Measurements from ENCODE around the gene SNU13.
"Not testable (repeated sequence)": the region's sequence is repeated elsewhere in the genome, so short reads cannot be mapped to it uniquely, and the experiment has no call there.

SNU13 gene

GRCh38 chr22:41682033-41682807 is 6.4 kb downstream of the SNU13 start:
- DNase-seq (ENCODE audit: insufficient read length, low spot score), result no peak
- no peak for TF ChIP-seq CTCF (IDR thresholded peaks at IDR 0.05; ENCODE audit: insufficient read depth, missing control alignments)
- FAIRE-seq, result no peak

- no peak for FAIRE-seq
- no peak for DNase-seq (ENCODE audit: insufficient read length, low spot score)
- no peak for TF ChIP-seq CTCF (IDR thresholded peaks at IDR 0.05; ENCODE audit: insufficient read depth, missing control alignments)
These were observed 7.1 kb downstream of the SNU13 start for GRCh38 chr22:41681616-41682015.

- FAIRE-seq (no peak), DNase-seq (ENCODE audit: insufficient read length, low spot score) (no peak)
- TF ChIP-seq CTCF (IDR thresholded peaks at IDR 0.05; ENCODE audit: insufficient read depth, missing control alignments), result no peak
These were observed 12.5 kb downstream of the SNU13 start for GRCh38 chr22:41676134-41676533.

- TF ChIP-seq CTCF (IDR thresholded peaks at IDR 0.05; ENCODE audit: insufficient read depth, missing control alignments), result no peak
- FAIRE-seq (no peak), DNase-seq (ENCODE audit: insufficient read length, low spot score) (no peak)
These were observed 13.8 kb downstream of the SNU13 start for GRCh38 chr22:41674846-41675340.

GRCh38 chr22:41672780-41673509 is 15.7 kb downstream of the SNU13 start:
- no peak for DNase-seq (ENCODE audit: insufficient read length, low spot score)
- FAIRE-seq, result no peak
- TF ChIP-seq CTCF (IDR thresholded peaks at IDR 0.05; ENCODE audit: insufficient read depth, missing control alignments), result no peak

- not testable (repeated sequence) for DNase-seq (ENCODE audit: insufficient read length, low spot score); FAIRE-seq
These were observed 16.6 kb downstream of the SNU13 start for GRCh38 chr22:41672096-41672495.

- TF ChIP-seq CTCF (IDR thresholded peaks at IDR 0.05; ENCODE audit: insufficient read depth, missing control alignments), result no peak
- FAIRE-seq (no peak), DNase-seq (ENCODE audit: insufficient read length, low spot score) (no peak)
These were observed 19.4 kb downstream of the SNU13 start for GRCh38 chr22:41668971-41669911.

All from D721Med (cell line).